Middle frontal gyrus (tissue), 1 donor: ENCODE results near the gene CCDC192.

Experiments
- DNase-seq: peaks from one replicate; pipeline ENCODE4 v3.0.0-alpha.2; 2015; ENCODE audit warnings: low spot score; ENCODE audit errors: extremely low spot score

CCDC192 gene

DNA sequence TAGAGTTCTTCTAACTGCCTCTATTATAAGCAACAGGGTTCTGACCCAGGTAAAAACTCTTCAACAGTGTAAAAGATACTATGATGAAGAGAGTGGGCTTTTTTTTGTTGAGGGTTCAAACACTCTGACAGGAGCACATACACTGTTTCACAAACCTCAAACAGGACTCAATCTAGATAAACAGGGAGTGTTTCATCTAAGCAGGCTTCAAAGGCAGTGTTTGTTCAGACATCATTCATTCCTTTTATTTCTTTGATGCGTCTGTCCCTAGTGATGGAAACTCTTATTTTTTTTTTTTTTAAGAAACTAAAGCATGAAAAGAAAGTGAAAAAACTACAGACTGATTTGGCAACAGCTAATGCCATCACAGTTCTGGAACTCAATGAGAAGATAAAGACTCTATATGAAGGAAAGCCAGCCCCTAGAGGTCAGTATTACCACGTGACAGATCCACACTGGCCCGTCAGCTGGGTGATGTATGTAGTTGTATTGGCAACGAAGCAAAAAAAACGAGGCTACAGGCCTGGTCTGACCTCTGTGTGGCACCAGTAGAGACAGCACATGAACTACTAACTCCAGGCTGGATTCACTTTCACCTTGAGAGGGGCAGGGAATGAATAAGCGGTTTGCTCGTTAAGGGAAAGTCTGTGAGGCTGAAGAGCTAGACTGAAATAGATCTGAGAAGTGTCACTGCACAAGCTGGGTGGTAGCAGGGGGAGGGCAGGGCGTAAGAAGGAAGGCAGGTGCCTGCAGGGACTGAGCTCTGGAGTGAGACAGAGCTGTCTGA lies 172.2 kb downstream of the CCDC192 start:
- peak; percentile 17 for DNase-seq

DNA sequence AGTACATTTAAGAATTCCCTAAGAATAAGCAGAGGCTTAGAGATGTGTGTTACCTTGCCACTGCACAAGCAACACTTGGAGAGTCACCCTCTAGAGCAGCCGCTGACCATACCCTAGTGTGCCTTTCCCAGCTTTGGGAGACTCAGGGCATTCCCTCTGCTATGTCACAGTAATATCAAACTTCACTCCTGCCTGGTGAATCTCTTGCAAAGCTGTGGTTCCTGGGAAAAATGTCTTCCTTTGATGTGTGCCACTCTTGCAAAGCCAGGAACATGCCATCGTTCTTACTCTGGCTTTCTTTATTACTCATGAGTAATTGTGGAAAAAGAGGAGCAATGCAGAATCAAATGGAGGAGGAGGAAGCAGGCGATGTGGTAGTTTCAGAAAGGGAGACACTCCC lies 173.2 kb downstream of the CCDC192 start:
- DNase-seq, result no peak

DNA sequence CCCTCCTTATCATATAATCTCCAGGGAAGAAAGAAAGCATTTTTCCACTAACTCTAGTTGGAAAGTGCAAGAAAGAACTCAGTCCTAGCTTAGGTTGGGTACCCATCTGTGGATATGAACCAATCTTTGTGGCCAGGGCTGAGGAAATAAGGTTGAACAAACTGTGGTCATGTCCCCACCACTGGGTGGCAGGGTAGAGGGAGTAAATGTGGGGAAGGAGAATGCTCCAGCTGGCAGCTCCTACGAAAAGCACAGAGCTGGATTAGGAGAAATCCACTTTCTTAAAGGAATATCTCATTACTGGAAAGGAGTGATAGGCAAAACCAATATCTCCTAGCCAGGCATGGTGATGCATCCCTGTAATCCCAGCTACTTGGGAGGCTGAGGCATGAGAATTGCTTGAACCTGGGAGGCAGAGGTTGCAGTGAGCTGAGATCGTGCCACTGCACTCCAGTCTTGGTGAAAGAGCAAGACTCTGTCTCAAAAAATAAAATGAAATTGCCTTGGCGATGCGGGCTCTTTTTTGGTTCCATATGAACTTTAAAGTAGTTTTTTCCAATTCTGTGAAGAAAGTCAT lies 175.1 kb downstream of the CCDC192 start:
- no peak for DNase-seq

DNA sequence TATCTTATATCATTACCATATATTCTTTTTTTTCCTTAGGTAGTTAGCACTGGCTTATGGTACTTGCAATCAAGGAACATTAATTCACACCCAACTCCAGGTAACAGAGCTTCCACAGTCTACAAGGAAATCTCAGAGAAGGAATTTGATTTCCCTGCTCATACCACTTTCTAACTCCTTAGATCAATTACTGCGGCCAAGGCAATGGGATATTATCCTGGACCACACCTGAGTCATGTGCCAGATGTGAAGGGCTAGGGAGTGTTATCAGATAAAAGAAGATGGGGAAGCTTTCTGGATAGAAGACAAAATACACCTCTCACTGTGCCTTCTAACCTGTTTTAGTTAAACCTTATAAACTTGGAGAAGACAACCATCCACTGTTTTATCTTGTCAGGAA lies 181.2 kb downstream of the CCDC192 start:
- DNase-seq, result no peak

DNA sequence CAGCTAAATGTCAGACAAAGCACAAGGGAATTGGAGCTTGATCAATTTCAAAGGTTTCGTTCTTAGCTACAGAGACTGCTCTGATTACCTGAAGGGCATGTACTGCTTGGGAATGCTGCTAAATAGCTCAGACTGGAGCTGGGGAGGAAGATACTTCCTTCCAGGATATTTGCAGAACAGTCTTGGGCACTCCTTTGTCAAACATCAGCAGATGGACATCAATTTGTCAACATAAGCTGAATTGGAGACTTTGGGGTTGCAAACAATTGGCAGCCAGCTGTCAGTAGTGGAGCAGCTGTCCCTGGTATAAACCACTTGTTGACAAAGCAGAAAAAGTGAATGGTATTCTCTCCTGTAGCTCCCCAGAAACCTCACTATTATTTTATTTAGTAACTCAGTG lies 182.0 kb downstream of the CCDC192 start:
- DNase-seq, result no peak

DNA sequence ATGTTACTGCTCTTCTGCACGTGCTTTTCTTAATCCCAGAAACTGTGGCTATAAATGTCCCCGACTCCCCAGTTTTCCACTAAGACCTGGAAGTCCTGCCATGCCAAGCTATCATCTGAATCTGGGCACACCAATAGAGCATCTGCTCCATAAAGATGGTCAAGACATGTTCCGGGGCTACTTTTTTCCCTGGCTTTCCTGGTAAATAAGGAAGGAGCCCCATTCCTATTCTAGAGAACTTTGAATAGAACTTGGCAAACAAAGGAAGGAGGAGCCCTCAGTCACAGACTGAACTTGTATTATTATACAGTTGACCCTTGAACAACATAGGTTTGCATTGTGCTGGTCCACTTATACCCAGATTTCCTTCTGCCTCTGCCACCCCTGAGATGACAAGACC lies 182.9 kb downstream of the CCDC192 start:
- DNase-seq, result no peak

DNA sequence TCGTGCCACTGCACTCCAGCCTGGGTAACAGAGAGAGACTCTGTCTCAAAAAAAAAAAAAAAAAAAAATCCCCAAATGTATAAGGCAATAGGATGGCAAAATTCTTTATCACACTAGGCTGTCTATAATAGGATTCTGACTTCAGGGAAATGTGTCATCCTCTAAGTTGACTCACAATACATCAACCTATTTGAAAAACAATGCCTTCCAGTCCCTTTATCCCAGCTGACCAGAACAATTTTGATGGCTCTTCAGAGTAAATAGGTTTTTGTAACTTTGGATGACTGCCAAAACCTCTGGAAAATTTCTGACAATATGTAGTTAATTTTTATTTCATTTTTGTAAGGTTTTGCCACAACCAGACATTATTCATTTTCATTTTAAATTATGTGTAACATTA lies 184.1 kb downstream of the CCDC192 start:
- DNase-seq, result no peak

DNA sequence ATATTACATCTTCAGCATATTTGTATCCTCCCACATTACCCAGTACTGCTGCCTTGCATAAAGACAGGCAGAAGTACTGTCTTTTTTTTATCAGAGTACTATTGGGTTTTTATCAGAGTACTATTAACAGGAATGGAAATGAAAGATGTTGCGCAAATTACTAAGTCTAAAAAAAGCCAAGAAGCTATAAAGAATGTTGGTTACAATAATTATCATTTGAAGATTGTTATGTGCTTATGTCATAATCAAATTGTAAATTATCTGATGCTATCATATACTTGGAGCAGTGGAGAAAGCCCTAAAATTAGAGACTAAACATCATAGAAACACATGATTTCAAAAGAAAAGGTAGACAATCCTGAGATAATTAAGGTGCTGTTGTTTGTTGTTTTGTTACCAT lies 188.8 kb downstream of the CCDC192 start:
- DNase-seq, result no peak

DNA sequence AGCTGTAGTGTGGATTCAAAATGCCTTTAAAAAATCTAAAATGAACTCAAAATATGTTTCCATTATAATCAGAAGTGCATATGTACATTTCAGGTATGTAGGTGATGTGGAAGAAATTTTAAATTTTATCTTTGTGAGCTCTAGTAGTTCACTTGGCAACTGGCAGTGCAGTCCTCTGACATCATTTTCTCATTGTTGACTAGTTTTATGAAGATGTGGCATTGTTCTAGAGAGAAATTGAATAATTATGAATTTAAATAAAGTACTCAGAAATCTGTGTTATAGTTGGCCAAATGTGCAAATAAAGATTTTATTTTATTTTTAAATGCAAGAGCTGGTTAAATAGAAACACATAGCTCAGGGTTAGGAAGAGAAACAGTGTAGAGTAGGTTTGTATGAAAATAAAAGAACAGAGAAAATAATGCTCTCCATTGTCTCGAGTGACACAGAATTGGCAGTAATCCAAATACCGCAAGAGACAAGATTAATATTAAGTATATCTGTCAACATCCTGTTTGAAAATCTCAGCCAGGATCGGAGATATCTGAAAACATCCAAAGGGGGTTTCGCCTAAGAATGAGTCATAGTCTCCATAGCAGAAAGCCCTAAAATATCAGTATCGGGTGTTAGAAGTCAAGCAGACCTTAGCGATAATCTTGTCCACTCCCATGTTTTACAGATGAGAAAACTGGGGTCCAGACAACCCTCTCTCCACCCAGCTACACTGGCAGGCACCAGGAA lies 189.4 kb downstream of the CCDC192 start:
- no peak for DNase-seq

DNA sequence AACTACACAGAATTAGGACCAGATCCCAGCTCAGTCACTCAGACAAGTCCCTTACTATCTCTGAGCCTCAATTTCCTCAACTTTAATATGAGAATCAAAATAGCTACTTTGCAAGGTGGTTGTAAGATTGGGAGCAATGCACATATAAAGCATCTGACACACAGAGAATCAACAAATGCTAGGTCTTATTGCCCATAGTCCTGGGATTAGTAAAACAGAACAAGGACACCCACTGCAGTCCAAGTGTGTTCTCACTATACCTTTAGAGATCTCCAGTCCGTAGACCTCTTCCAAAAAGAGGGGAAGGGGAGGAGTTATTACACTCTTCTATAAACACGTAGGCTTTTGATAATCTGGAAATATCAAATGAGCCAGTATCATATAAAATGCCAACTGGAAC lies 190.0 kb downstream of the CCDC192 start:
- no peak for DNase-seq

DNA sequence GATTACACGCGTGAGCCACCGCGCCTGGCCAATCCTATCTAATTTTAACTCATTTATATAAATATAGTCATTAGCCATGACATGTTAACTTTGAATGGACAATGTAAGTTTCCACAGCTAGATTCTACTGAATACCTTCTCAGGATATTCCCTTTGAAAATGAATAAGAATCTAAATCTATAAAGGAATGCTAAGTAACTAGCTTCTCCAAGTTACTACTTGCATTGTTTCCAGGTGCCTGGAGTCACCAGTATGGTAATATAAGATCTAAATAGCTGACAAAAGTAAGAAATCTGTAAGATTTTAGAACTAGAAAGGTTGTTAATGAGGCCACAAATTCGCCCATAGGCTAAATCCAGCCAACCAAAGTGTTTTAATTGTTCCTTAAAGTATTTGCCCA lies 191.3 kb downstream of the CCDC192 start:
- no peak for DNase-seq

DNA sequence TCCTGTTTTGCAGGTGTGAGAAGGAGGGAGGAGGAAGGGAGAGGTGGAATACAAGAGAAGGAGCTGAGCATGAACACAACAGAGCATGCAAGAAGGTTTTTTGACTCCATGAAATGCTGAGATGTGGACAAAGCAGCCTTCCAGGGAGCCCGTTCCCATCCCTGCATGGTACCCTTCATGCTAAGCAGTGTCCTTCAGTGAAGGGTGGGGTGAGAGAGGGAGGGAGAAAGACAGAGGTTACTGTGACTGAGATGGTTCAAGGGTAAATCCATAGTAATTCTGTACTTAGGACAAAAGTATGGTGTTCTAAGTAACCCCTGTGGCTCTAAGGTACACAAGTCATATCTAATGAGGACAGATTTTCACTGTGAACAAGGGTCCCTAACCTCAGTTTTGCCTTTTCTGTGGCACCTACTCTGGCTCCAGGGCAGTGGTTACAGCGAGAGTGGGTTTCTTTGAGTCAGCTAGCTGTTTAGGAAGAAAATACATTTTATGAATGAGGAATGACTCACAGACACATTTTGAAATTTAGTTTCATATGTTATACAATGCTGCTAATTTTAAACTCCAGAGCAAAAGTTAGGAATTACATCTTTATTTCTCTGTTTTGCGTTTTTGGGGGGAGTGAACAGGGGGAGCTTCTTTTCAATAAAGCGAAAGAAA lies 195.5 kb downstream of the CCDC192 start:
- no peak for DNase-seq

DNA sequence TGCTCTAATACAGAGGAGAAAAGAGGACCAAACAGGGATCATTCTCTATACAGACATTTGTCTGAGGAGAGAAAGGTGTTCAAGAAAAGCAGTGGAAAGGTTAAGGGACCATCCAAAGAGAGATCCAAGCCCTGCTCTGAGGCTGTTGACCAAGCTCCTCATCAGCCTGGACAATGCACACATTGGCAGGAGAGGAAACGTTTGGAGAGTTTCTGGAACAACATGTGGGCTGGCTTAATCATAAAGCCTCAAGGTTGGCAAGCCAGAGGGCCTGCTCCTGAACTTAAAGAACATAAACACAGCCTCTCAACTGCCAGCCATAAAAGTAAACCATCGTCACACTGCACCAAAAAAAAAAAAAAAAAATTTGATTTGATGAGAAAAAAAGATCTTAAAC lies 196.0 kb downstream of the CCDC192 start:
- DNase-seq, result no peak

DNA sequence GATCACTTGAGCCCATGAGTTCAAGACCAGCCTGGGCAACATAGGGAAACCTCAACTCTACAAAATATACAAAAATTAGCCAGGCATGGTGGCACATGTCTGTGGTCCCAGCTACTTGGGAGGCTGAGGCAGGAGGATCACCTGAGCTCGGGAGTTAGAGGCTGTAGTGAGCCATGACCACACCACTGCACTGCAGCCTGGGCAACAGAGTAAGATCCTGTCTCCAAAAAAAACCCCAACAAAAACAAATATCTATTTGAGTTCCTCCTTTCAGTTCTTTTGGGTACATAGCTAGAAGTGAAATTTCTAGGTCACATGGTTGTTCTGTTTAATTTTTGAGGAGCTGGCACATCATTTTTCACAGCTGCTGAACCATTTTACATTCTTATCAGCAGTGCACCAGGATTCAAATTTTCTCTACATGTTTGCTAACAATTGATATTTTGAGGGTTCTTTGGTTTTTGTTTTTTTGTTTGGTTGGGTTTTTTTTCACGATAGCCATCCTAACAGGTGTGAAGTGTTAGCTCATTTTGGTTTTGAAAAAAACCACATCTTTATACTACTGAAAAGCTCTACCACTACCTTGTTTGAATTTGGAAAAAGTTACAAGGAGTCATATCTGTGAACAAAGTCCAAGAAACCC lies 203.5 kb downstream of the CCDC192 start:
- no peak for DNase-seq

DNA sequence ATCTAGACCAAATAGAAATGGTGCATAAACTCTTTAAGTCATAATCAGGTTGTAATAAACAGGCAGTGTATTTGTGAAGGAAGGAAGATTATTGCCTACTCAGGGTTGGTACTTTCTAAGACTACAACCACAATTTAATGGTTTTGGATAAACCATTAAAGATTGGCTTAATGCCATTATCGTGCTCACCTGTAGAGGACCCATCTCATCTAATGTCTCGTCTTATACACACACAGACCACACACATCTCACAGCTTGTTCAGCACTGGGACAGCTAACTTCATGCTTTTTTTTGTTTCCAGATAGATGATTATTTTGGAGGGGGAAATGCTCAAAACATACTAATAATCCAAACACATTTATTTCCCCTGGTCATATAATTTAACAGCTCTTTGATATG lies 204.7 kb downstream of the CCDC192 start:
- no peak for DNase-seq

DNA sequence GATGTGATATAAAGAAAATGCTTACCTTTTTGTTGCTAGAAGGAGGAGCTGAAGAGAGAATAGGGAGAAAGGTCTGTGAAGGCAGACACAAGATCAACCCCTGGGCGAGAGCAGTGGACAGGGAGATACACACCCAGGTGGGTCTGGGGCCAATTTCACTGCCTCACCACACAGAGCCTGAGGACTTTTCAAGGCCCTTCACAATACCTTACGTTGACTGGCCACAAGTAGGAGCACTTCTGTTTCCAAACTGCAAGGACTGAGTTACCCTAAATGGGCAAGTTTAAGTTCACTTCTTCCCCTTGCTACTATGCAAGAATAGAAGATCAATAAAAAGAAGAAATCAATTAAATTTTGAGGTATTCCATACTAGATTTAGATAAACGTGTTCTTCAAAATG lies 205.9 kb downstream of the CCDC192 start:
- no peak for DNase-seq

DNA sequence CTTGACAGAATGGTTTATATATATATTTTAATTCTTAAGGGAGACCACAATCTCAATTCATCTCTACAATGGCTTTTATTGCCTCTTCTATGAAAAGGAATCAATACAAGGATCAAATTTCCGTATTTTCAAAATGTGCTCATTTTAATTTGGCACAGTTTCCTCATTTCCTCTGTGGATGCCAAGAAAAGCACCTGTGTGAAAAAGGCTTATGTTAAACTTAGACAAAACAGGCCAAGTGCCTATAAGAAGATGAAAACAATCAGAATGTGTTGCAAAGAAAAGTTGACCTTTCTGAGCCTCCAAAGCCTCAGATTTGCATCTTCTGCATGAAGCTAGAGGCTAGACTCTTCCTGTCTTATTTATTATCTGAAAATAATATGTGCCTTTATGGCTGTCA lies 206.6 kb downstream of the CCDC192 start:
- no peak for DNase-seq

DNA sequence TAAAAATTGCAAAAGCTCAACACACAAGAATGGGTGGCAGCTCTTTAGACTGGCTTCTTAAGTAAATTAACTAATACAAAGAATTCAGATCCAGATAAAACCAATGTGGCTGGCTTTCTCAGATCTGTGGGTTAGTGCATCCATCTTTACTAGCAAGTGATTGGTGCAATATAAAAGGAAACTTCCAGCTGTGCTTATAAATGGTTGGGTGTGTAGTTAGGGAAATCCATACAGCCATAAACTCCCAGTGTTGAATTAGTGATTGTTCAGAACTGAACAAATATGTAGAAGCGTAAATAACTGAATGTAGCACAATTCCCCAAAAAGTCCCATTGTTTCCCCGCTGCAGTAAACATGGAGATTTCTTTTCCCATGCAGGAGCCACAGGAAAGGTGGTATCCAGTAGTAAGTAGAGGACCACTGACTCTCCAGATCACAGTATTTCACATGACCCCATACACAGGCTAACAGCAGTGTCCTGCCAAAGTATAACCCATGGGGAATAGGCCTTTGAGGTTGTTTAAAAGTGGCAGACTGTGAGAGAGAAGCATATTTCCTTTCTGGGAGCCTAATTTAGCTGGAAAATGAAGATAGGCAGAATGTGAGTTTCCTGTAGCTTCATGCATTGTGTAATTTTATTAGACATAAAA lies 207.2 kb downstream of the CCDC192 start:
- no peak for DNase-seq

DNA sequence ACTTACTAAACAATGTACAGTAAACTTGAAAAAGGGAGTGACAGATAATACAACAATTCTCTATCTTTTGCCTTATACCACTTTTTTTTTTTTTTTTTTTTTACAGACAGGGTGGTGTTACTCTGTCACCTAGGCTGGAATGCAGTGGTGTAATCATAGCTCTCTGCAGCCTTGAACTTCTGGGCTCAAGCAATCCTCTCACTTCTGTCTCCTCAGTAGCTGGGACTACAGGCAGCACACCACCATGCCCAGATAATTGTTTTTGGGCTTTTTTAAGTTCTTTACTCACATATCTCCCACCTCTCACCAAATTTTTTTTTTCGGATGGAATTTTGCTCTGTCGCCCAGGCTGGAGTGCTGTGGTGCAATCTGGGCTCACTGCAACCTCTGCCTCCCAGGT lies 208.4 kb downstream of the CCDC192 start:
- no peak for DNase-seq

DNA sequence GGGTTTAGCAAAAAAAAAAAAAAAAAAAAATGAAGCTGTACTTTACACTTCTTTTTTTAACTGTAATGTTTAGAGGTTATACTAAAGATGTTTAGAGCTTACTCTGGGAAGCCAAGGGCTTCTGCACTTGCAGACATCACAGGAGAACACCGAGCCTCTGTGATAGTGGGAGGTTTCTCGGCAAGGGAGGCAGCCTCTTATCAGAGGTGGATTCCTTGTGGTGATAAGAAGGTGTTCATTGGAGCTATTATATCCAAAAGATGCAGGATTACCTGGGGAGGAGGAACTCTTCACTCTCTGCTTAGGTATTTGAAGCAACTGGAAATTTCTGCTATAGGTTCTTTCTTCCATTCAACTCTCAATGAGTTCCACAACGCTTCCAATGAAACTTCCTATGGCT lies 209.2 kb downstream of the CCDC192 start:
- no peak for DNase-seq
